HG03571 (cell line): ENCODE measurements around the gene PPARGC1A.

ENCODE experiments used
- ATAC-seq: cut with Tn5 transposase; IDR thresholded peaks from one replicate; pipeline ENCODE4 v1.9.1; 2021; ENCODE audit not compliant: unreplicated experiment

The PPARGC1A gene

DNA sequence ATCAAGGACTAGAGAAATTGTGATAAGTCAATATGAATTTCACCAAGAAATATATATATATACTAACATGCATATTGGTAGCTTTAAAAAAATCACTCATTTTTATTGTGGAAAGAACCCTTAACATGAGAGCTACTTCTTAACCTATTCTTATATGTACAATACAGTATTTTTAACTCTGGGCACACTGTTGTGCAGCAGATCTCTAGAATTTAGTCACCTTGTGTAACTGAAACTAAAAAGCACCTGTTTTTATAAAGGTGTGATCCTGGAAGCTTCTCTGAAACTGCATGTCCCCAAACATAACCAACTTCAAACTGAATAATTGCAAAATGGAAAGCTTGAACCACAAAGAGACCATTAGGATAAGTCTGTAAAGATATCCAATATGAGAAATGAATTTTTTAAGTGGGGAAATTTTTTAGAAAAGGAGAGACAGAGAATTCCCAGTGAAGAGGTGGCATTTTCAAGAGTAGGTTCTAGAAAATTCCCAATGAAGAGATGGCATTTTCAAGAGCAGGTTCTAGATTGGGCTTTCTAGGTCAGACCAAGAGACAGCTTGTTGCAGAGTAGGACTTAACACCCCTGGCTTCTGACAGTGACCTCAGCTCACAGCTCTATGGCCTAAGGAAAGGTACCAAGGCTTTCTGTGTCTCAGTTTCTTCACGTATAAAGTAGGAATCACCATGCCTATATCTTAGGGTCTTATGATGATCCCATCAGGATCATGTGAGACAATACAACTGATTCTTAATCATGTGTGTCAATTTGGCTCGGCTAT lies 22.0 kb upstream of the PPARGC1A start:
- no peak for ATAC-seq

DNA sequence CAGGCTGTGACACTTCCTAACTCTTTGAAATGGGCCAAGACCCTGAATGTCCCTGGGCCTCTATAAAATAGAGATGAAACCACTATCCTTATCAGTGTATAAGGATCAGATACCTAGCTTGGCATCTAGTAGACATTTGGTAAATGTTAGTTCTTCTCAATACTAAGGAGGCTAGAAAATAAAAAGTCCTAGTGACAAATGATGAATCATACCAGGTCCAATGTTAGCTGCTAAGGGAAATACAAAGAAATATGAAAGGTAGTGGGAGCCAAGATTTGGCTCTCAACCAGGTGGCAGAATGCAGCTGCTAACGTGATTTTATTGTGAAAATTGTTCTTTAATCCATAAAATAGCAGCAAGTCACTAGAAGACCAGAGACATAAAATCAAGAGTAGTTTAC lies 19.8 kb upstream of the PPARGC1A start:
- ATAC-seq, result no peak

DNA sequence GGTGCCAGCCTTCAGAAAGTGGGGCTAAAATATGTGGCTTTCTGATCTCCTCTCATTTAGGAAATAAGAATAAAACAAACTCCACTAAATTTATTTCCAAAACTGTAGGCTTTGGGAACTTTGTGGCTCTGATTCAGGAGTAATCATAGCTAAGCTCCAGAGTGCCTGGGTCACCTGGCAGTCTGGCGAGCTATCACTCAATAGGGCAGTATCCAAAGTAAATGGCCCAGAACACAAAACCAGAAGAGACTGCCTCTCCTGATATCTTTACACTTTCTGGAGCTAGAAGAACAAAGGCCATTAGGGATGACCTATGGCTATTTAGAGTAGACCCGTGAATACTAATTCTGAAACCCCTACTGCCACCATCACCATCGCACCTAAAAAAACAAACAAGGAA lies 17.0 kb upstream of the PPARGC1A start:
- ATAC-seq, result no peak

DNA sequence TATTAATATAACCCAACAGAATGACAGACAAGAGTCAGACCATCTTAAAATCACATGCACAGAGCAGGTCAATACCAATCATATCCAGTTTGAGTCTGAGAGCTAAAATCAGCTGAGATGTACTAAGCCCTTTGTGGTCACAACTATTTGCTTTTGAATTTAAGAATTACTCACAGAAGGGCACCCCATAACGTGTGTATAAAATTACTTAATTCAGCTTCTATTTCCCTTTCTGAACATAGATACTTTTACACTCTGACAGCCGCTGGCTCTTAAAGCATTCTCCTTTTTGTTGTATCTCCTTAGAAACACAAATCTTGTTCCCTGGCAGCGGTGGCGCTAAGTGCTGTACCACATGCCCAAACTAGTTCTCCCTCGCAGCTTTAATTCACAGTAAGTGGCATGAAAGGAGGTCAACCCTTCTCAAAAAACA lies 14.8 kb upstream of the PPARGC1A start:
- ATAC-seq, result no peak

DNA sequence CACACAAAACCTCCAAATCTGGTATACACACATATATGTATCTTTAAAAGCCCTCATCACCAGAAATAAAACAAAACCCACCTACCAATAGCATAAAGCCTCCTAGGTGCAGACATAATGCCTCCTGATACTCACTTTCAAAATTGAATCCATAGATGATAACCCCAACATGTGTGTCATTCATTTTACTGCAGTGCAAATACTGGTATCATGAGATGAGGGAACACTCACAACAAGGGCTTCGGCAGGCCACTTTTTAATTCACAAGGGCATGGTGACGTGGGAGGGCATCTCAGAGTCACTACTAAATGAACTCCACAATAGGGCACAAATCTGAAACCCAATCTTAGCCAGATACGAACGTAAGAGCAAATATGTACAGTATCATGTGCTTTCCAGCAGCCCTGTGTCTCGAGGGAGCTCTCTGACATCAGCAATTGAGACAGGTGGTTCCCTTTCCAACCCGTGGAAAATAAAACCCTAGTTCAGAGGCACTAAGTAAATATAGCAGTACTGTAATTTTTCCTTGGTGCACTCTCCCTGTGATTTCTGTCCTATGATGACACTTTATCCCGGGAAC lies 14.1 kb upstream of the PPARGC1A start:
- no peak for ATAC-seq

DNA sequence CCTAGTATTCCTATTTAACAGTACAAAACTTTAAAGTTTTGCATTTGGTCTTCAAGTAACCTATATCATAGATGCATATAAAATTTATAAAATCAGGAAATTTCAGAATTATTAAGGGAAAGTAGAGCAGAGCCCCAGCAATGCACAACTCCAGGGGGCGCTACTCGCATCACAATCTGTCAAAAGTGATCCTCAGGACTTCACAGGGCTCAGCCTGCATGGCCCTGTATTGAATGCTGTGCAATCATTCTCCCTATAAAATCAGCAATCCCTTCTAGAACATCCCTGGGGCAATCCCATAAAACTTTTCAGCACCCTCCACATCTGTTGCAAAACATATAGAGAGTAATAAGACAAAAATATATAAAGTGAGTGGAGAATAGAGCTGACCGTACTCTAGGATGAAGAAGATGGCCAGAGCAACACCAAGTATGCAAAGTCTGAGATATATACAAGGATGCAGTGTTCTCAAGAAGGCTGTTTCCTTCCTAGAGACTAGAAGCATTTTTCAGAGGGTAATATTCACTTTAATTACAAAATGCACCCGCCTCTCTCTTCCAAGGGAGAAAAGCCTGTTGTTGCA lies 12.5 kb upstream of the PPARGC1A start:
- ATAC-seq, result no peak

DNA sequence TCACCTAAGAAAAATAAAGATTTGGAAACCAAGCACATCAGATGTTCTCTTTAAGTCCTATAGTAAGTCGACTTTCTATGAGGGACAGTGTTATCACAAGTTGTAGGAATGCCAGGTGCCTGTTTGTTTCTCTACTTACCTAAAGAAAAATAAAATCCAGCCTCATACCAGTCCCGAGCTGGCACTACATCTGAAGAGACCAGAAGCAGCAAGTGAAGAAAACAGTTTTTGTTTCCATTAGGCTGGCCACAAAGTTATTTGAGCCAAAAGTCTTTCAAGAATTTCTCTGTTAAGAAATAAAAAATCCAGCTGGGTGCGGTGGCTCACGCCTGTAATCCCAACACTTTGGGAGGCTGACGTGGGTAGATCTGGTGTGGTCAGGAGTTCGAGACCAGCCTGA lies 10.8 kb upstream of the PPARGC1A start:
- ATAC-seq, result no peak

DNA sequence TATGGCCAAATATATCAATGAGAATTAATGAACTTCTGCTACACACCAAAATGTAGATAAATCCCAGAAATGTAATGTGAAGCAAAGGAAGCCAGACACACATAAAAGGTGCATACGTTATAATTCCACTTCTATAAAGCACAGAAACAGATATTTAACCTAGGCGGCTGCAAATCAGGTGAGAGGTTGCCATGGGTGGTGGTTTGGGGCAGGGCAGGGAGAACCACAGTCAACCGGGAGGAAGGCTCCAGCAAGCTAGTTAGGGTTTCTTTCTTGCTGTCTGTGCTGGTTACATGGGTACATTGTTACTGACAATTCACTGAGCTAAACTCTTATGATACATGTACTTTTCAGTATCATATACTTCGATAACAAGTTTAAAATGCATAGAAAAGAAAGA lies 9.7 kb upstream of the PPARGC1A start:
- ATAC-seq, result no peak

DNA sequence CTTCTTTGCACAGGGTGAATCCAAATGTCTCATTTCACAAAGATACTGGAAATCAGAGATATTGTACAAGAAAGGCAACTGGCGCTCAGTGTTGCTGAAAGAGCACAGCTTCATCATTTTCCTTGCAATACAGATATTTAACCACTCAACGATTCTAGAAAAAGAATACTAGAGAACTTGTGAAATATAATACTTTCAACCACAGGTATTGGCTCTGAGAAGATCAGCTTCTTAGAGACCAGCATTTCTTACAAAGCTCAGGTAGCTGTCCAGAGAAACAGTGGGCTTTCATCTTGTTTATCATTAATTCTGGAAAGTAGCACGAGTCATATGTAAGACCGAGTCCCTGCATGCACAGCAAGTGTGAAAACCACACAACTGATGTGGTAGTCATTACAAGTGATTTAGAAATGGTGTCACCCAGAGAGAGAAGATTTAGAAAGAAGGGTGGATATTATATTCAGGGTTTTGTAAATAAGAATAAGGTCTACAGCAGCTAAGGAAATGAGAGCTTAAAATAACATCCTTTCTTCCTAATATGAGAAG lies 7.8 kb upstream of the PPARGC1A start:
- ATAC-seq, result no peak

DNA sequence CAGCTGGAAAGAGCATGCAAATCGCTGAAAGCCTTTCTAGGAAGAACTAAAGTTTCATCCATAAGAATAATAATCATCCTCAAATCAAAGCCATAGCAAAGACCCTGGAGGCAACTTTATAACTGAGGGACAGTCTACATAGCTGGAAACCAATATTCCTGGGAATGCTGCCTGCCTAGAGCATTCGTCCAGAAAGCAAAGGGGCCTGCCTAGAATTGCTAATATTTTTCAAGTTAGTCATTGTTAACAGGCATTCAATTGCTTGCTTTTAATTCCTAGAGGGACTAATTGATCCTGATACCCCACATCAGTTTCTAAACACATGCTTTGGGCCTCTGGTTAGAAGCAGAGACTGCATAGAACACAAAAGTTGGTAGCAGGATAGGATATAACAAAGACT lies 4.2 kb upstream of the PPARGC1A start:
- no peak for ATAC-seq

DNA sequence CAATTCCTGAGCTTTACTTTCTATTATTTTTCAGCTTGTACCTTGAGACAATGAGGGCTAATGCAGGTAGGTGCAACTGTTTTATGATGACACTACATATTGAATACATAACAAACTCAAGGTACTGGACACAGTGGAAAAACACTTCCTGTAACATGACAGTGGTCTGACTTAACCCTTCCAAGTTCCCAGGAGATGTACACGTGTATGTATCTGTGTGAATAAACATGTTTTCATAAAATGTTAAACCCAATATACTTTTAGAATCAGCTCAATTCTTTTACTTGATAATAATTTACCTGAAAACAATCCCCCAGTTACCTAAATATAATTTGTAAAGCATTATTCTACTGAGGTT lies 1.2 kb upstream of the PPARGC1A start:
- no peak for ATAC-seq

DNA sequence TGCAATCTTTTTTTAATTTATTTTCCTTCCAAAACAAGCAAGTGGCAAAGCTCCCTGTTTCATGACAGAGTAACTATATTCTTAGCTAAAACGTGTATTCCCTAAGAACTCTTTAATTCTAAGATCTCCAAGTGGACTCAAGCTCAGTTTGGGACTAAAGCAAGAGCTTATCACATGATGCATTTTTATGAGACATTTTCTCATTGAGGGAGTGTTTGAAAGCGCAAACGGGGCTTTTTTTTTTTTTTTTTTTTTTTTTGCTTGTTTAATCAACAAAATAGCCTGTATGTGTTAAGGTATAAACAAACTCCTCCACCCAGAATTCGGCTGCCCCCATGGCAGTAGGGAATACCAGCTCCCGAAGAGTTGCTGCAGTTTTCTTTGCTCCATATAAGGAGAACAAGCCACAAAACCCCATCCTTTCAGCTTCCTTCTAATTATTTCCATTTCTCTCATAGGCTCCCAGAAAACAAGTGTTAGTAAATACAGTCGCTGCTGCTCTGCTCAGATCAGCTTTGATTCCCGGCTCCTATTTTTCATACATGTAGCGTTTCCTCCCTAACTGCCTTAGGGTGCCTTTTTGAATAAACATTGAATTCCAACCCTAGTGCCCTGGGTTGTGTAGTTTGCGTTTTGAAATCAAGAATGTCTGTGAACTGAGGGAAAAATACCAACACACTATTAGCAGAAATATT lies 669 bp upstream of the PPARGC1A start:
- ATAC-seq, result no peak

DNA sequence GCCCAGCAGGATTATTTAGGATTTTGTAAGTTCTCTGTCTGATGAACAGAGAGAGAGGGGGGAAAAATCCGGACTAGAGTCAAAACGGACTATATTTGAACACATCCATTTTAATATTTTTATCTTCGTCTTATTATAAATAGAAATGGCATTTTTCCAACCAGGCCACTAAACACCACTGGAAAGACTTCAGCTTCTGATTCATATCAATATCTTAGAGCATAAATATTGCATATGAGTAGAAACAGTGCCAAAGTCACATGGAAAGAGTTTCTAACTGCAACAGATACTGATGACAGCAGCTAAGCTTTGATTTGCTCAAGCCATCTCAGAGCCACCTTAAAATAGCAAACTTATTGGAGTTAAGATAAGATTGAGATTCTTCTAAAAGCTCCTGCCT lies 456 bp downstream of the PPARGC1A start:
- ATAC-seq, result no peak

DNA sequence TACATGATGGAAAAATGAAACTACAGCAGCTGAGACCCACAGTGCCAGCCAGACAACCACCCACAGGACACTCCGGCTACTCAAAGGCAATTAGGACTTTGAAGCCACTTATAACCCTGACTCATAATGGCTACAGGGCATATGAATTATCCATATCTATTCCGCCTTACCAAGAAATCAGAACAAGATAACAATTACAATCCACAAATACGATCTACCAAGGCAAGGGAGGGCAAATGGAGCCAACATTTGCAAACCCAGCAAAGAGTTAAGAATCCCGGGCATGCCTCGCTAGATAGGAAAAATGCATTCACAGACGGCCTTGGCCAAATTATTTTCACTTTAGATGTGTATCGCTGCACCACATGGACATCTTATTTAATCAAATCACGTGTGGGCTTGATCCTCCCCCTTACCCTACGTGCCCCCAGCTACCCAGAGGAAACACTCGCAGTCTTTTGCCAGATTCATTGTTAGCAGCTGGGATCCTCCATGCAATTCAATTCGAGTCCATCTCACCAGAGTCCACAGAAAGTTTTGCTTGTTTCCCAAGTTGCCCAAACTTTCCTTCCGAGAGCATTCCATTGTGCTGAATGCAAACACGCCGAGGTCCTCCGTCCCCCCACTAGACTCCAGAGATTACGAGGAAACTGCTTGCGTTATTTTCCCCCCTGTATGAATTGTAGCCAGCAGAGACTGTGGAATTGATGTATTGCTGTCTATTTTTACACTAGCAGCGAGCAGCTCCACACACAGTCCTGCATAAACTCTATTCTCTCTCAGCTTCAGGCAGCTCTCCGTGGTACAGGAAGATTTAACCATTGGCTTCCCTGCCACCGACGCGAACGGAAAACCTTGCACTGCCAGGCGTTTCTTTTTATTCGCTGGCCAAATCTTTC lies 1.2 kb downstream of the PPARGC1A start:
- ATAC-seq, result no peak

DNA sequence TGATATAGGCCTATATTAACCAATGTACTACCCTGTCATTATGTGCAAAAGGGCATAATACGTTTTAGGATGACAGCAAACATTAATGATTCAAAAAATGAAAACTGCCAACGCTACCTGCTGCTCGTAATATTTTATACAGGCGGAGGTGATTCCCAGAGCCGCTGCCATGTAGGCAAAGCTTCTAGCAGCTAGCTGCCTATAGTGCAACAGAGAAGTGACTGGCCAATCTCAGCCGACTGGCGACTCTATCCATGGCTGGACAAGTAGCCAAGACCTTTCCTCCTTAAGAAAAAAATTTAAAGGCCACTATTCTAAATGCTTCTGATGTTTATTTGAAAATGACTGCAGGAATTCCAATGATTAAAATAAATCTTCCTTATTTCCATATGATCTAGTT lies 1.9 kb downstream of the PPARGC1A start:
- ATAC-seq, result no peak

DNA sequence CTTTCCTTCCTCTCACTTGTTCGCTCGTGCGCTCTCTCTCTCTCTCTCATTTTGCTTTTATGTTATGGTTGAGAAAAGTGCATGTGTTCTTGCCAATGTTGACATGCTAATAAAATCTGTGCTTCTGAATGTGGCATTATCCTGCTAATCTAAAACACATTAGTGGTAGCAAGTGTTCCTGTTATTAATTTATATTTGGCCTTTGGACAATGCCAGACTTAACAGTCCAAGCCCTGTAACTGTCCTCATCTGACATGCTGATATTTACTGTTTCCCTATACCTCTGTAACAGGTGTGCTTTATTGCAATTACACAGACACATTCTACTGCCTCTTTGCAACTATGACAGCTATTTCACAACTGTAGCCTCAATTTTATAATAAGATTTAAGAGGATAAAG lies 2.7 kb downstream of the PPARGC1A start:
- ATAC-seq, result no peak

DNA sequence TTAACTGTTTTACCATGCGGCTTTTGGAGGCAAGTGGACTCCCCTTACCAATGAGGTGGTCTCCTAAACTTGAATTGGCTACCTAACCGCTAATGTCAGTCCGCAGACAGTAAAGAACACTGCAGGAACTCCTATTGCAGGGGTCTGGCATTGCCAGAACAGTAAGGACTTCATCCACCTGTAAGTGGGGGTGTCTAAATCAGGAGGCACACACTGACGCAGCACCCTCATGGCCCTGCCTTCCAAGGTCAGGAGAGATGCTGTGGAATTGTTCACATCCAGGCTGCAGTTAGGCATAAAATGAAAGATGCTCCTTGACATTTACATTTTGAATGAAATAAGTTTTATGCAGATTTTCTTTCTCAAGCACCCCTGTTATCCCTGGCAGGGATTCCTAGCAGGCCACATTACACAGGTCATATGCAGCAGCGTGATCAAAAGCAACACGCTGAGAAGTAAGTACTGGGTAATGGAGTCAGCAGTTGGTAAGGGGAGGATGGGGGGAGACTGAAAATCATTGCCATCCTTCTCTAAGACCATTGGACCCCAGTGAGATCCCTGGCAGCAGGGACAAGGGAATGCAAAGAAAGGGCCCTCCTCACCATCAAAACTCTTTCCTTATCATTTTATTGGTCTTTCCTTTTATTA lies 3.8 kb downstream of the PPARGC1A start:
- ATAC-seq, result no peak

DNA sequence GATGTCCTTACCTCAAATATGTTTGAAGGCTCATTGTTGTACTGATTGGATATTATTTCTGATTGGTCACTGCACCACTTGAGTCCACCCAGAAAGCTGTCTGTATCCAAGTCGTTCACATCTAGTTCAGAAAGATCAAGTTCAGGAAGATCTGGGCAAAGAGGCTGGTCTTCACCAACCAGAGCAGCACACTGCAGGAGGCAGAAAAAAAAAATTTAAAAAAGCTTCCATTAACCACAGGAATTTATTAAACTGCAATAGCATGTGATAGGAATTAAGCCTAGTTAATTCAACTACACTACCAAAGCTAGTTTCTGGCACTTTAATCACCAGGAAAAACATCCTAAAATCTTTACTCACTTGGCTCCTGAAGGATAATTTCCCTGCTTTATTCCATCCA lies 5.1 kb downstream of the PPARGC1A start:
- no peak for ATAC-seq

DNA sequence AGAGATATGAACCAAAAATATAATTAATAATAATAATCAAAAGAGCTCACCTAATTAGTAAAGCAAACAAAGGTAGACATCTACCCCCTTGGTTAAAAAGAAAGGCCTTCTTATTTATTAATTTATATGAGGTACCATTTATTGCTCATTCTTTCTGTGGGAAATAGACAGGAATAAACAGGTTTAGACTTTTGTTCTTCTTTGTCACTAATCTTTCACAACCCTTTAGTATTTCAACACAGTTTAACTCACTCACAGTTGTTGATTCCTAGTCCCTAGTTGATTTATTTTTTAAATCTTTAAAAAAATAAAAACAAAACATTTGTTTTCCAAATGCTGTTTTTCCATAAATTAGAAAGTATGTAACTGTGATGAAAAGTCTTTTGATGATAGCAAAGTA lies 5.6 kb downstream of the PPARGC1A start:
- no peak for ATAC-seq

DNA sequence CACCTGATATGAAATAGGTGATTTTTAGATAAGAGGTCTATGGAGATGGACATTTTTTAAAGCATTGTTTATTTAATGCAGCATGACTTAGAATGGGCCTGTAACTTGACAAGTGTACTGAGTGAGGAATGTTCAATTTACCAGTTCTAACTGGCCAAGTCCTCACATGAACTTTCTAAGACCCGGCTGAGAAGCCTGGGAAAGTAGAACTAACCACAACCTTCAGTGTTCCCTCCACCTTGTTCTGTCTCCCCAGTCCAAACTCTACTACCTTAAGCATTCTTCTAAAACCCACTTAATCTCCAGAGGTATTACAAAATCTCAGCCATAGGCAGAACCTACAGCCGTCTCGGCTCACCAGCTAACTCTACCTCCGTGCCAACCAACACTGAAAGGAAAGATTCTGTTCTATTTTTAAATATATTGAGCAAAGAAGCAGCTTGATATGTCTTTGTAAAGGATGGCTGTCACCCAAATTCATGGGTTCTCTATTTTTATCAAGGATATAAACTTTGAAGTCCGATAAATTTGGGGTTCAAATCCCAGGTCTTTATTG lies 6.8 kb downstream of the PPARGC1A start:
- ATAC-seq, result no peak
